T-helper 2 cell (primary cell): Measurements from ENCODE around the gene SORBS2.
"Not testable (repeated sequence)": the region's sequence is repeated elsewhere in the genome, so short reads cannot be mapped to it uniquely, and the experiment has no call there.

Source experiments
- DNase-seq, 5 experiments: peaks; one replicate each; pipeline versions ENCODE4 v3.0.0 to v3.0.0-alpha.2; 2012 to 2022

The SORBS2 gene

DNA sequence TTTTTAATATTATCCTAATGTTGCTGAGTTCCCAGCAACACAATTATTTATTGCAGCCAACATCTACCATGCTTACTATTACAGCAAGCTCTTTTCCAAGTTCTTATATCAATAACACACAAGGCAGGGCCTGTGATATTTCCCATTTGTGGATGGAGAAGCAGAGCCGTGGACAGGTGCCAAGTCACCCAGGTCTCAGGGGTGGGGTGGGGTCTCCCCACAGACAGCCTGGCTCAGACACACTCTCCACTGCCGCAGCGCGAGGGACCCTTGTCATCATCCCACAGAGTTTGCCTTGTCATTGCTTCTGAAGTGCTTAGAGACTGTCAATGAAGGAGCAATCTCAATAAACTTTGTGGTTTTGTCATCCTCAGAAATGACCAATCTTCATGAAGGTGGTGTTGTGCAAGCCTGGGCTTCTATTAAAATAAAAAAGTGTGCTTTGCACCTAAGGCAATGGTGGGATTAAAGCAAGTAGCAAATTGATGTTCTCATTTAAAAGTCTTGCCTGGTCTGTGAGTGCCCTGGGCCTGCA is 76.1 kb downstream of the SORBS2 start:
- DNase-seq: no peak

DNA sequence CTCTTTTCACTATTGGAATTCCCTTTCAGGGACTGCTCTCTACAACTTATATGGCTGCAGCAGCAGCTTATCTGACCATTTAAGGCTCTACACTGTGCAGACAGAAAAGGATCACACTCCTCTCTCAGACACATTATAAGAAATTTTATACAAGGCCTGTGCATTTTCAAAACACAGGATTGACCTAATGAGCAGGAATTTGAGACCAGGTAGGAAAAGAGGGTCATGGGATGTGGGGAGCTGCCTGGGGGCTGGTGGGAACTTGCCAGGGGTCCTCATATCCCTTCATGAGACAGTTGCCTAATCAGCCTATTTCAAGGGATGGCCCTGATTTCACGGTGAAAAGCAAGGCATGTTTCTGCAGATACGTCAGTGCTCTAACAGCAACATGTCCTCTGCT is 77.1 kb downstream of the SORBS2 start:
- no peak for DNase-seq

DNA sequence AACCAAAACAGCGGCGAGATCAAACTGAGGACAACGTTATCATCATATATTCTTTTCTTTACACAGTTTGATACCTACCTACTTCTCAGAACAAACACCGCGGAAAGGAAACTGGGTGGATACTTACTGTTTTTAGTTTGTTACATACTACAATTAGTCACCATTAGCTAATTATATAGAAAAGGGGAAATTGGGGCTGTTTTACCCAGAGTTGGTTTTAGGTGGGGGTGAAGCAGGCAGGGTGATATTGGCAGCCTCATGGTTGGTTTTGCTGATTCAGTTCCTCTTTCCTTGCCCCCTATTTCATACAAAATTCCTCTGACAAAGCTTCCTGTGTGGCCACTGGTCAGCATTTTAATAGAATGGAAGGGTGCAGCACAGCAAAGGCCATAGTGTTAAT is 77.8 kb downstream of the SORBS2 start:
- DNase-seq: no peak

DNA sequence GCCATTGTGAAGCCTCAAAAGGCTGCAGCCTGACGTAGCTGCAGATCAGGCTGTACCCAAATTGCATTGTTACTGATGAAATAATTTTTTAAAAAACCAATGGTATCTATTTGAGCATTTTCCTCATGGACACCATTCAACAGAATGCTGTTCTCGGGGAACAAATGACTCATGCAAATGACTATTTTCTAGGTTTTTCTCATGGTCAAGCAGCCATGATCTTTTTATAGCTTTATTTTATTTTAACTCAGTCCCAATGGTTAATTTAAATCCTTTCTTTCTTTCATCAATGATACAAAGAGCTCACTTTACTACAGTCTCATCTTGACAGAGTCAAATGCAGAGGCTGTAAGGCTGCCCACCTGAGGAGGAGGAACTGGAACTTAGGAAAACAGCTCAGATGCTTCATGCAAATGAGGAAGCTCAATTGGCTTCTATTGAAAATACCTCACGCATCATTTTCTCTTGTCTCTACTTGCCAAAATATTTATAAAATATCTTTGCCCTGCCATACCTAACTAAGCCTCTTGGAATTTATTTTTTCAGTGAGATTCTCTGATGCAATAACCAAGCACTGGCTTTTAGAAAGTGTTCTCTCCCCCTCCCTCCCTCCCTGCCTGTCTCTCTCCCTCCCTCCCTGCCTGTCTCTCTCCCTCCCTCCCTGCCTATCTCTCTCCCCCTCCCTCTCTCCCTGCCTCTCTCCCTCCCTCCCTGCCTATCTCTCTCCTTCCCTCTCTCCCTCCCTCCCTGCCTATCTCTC is 81.0 kb downstream of the SORBS2 start:
- no peak for DNase-seq

DNA sequence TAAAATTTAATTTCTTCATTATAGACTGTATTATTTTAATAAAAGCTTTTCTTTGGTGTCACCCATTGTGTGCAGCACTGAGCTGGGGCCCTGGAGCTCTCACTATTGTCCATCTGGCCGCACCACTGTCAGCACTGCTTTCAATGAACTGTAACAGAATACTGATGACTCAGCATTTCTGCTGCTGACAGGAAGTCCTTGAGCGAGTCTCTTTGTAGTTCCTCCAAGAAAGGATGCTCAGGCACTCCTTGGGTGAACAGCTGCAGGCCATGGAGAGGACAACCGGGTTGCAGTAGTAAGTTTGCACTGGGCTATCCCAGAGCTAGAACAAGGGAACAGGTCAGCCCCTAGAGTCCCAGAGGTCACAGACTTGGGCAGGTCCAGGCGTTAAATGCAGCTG is 81.6 kb downstream of the SORBS2 start:
- peak in 1 of 5 experiments; percentile 6 for DNase-seq

DNA sequence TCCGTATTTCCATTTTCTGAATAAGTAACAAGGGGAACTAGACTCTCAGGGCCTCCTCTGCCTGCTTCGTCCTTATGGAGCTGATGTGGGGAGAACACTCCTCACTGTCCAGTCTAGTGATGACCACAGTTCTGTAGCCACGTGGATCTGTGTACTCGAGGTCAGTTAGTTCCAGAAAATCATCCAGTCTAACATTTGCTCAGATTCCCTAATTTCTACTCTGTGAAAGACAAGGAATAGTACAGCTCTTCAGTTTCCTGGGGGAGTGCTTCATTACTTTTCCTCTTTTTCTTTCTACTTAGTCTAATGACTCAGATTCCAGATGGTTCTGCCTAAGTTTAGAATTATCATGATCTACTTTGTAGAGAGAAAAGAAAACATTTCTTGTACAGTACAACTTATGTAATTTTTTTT is 82.6 kb downstream of the SORBS2 start:
- DNase-seq: no peak

DNA sequence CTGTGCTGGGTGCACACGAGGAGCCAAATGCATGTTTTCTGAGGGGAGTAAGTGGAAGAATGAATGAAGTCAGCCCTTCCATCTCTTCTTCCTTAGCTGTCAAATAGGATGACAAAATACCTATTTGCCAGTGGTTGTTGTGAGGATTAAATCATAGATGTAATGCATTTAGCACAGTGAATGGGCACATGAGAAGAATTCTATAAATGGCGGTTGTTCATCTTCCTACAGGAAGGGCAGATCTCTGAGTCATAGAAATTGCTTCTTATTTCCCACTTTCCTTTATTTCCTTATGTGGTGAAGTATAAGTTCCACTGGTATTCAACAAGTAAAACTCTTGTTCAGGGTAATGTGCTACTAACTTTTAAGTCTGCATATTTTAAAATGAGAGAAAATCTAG is 83.1 kb downstream of the SORBS2 start:
- DNase-seq: no peak

DNA sequence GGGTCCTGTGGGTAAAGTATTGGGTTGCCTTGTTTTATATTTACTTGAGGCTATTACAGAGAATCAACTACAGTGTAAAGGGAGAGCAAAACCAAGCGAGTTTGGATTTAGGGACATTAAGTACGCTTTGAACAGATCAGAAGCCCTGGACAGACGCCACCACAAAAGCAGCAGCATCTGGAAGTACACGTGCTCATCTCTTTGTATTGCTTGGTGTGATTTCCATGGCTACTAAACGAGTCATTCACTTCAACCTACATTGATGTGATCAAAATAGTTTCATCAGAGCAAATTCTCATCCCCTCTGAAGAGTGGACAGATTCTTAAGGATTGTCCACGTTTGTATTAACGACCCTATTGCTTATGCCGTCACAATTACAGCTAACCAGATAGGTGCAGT is 85.1 kb downstream of the SORBS2 start:
- no peak for DNase-seq

DNA sequence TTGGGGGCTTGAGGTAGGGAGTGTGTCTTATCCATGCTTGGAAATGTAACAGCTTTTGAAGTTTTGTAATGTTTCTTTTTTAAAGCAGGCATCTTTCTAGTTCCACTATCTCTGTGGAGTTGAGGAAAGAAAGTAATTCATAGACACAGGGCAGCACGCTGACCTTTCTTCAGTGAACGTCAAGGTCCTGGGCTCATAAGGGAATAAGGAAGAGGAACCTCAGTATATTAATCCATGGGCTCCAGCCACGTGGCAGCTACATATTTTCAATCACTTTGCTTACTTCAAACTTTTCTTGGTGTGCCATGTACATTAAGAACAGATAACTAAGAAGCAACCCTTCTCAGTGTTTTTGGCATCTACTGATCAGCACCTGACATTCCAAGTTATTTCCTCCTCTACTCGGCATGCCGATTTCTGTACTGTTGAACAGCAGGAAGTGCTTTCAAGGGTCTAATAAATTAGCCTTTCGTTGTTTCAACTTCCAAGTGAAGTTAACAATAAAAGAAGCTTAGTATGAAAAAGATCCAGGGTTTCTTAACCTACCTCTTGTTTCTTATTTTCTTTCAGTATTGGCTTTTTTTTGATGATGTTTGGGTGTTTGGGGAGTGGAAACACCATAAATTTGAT is 88.2 kb downstream of the SORBS2 start:
- DNase-seq: no peak

DNA sequence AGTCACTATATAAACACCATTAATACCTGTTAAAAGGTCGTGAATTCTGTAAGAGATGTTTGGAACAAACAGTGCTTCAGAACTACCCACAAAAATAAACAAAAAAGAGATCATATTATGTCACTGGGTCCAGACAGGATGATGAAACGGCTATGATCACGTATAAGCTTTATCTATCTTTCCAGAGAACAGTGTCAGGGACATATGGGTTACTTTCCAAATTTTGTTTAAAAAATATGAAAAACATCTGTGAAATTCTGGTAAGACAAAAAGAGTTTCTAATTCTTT is 90.0 kb downstream of the SORBS2 start:
- DNase-seq: no peak

DNA sequence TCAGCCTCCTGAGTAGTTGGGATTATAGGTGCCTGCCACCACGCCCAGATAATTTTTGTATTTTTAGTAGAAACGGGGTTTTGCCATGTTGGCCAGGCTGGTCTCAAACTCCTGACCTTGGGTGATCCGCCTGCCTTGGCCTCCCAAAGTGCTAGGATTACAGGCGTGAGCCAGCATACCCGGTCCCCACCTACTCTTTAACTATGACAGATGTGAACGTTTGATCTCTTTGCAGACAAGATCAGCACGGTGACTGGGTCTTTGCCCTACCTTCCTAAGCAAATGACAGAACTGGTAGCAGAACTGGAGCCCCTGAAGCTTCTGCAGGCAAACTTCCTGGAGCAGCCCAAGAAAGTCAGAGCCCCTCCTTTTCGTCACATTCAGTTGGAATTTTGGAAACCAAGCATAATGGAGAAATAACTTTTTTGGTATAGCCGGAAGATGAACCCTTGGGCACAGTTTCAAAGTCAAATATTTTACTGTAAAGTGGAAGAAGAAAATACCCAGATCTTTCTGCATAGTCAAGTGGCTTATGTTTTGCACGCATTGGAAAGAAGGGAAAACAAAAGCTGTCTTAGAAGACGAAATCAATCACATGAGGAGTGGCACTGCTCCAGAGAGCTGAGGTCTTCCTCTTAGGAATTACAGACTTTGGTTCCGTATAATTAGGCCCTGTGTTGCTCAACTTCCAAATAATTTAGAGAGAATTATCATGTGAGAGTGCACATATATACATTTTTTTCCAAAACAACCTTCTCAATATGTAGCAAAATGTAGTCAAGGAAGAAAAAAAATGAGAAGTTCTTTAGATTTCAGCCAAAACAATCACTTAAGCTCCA is 90.6 kb downstream of the SORBS2 start:
- DNase-seq: no peak

DNA sequence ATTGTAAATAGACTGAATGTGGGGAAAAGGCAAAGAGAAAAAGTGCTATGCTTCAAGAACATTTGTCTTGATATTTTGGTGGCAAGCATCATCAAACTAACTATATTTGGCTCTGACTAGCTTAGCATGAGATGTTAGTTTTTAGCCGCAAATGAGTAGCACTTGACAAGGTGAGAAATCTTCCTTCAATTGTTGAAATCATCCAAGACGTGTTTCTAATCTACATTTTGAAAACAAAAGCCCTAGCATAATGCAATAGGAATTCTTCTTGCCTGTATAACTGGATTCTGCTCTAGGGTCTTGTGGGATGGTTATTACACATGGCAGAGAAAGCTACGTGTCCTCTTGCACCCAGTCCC is 92.5 kb downstream of the SORBS2 start:
- DNase-seq: no peak

DNA sequence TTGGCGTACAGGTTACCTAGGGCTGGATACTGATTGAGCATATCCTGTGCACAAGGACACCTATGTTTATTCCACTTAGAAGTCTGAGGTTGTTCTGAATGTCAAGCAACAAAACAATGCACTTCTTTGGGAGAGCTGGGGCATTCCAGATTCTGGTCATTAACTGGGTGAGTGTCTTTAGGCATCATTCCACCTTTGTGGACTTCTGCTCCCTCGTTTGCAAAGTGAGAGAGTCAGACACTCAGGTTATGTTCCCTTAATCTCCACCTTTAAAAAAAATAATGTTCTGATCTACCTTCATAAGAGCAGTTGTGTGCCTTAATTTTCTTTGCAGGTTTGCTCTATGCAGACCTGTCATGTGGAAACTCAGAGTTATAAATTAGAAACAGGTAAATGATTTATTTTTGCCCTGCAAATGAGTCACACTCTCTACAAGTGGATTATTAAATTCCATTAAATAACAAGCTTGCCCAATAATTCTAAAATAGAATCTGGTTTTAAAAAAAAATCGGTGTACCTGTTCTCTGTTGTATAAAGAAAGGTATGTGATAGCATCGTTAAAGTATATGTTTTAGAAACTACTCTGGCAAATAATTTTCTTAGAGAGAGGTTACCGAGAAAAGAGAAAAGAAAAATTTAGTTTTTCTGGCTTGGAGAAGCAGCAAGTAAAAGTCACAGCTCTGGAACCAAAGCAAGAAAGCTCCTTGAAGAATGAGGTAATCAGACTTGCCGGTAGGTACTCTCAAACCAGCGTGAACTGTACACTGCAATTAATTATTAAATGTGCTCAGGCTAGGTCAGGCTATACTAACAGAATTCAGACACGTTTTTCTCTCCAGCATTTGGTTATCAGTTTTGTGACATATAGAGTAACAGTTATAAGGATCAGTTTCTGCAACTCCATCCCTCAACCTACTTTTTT is 93.2 kb downstream of the SORBS2 start:
- no peak for DNase-seq

DNA sequence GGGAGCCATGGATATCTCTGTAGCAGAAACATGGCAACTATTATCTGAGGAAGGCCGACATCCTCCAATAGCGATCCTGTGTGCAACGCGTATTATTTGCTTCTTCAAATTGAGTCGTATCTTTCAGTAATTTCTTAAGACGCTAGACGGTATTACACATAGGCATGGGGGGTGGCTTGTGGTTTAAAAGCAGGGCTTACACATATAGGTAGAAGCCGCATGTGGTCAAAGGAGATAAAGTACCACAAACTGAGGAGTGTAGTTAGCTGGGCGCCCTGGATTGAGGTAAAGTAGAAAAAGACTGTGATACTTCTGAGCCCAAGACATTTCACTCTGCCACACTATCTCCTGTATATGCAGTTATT is 94.6 kb downstream of the SORBS2 start:
- no peak for DNase-seq

DNA sequence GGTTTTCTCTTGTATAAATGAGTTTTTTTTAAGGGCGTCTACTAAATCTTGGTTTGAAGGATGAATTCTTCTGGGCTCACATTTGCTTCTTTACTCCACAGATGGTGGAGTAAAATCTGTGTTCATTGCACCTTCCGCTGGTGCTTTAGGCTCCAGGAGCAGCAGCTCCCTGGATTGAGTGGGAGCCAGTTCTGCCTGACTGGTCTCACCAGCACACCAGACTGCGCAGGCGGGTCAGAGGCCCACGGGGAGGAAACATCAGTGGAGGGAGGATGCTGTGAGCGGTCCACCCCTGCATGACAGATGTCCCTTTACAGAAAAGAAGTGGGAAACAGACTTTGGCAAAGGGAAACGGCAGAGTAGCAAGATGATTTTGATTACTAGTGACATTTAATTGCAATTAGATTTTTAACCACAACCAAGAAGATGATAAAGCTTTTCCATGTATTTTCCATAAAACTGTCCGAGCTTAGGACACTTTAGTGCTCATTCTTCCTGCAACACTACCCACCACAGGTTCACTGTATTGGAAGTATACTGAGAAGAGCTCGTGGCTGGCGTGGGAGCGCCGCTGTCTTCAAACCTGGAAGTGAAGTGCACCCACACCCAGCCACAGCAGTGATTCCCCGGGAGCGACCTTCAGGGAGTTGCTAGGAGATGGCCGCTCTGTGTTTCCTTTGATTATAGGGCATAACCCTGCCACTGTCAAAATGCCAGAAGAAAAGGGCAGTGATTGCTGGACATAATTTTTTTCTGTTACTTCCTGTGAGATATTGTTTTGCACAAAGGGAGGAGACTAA is 95.2 kb downstream of the SORBS2 start:
- no peak for DNase-seq

DNA sequence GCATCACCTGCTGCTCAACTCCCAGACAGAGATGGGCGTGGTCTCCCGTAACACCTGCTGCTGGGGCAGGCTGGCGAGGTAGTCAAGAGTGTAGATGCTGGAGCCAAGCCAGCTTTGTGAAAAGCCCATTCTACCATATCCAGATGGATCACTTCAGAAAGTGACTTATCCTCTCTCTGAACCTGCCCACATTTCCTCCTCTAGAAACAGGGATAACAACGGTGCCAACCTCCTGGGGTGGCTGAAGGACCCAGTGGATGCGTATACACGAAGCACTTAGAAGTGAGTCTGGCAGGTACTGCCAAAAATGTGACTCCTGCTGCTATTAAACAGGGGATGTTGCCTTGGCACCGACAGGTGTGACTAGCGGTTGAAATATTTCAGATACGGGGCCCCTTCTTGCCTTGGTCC is 95.8 kb downstream of the SORBS2 start:
- DNase-seq: no peak

DNA sequence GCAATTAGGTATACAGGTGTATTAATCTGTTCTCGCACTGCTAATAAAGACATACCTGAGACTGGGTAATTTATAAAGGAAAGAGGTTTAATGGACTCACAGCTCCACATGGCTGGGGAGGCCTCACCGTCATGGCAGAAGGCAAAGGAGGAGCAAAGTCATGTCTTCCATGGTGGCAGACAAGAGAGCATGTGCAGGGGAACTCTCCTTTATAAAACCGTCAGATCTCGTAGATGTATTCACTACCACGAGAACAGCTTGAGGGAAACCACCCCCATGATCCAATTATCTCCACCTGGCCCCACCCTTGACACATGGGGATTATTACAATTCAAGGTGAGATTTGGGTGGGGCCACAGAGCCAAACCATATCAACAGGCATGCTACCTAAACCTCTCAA is 97.5 kb downstream of the SORBS2 start:
- not testable (repeated sequence) for DNase-seq

DNA sequence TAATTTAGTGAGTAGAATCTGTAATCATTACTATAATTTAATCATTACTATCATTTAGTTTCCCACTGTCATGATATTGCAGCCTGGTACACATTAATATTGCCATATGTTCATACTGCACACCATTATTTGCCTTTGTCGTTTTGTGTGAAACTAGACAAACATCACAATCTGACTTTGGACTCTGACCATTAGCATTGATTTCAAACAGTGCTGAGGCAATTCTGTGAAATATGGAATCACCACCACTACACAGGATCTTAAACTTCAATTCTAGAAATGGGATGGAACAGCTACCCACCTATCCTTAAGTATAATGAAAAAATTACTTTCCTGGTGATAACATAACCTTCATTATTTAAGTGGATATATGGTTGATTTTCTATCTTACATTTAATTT is 98.3 kb downstream of the SORBS2 start:
- DNase-seq: no peak

DNA sequence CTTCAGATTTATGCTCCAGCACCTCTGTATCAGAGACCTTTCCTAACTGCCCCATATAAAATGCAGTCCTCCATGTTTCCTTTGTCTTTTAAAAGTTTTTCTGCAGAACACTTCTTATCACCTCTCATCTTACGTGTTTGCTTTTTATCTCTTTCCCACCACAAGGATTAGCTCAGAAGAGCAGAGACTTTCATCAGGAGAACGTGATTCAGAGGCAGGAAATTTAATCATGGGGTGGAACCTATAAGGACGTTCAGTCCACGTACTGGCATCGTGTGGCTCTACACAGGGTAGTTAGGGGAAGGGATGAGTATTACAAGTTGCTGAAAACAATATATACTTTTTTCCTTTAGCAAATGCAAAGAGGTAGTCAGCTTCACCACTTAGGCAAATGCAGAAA is 98.7 kb downstream of the SORBS2 start:
- no peak for DNase-seq

DNA sequence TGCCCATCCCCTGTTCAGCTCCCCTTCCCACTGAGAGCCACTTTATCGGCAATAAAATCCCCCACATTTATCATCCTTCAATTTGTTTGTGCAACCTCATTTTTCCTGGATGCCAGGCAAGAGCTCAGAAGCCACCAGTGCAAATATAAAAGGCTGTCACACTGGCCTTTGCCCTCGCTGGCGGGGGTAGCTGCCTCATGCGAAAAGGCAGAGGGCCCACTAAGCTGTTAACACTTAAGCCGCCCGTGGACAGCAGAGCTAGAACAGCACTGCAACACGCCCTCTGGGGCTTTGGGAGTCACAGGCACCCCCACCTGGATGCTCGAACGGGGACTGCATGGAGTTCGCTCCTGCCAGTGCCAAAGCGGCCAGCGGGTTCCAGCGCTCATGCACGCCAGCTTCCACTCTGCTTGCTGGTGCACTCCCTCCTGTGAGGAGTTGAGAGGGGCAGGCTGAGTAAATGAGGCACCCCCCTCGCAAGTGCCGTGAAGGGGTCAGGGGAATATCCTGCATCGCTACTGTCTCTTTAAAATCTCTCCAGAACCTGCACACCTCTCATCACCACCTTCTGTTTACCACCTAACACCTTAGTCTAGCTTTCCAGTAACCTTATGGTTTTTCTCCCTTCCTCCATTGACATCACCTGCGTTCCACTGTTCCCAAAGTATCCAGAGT is 99.5 kb downstream of the SORBS2 start:
- no peak for DNase-seq

DNA sequence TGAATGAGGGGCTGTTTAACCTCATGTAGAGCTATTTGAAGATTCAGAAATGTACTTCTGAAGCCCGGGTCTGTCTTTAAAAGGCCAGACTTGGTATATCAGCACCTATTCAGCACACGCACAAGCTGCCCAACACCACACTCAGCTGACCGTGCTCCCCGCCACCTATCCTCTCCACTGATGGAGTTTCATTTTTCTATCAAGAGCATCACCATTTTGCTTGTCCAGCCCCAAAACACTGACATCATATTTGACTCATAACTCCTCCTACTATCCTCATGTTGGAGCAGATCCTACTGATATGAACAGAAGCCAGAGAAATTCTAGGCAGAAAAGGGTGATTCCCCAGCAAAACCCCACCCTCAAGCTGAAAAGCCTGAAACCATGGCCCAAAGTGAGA is 100.3 kb downstream of the SORBS2 start:
- no peak for DNase-seq
